HG02642 (cell line): ENCODE measurements around the gene DERA.
A peak's percentile ranks its signal among the peaks of the same experiment; 100 is the strongest.
"Not testable (repeated sequence)": the region's sequence is repeated elsewhere in the genome, so short reads cannot be mapped to it uniquely, and the experiment has no call there.

Experiments used
- ATAC-seq: cut with Tn5 transposase; IDR thresholded peaks from one replicate; pipeline ENCODE4 v1.9.1; 2021; ENCODE audit warnings: mild to moderate bottlenecking; ENCODE audit not compliant: unreplicated experiment, poor library complexity

DERA gene

GRCh38 chr12:15899282-15899870, 11.8 kb upstream of the DERA start:
- ATAC-seq: no peak

GRCh38 chr12:15904378-15904920, 6.7 kb upstream of the DERA start:
- ATAC-seq: no peak

GRCh38 chr12:15910468-15910863, 666 bp upstream of the DERA start:
- ATAC-seq: no peak

GRCh38 chr12:15911931-15912330, 799 bp downstream of the DERA start:
- not testable (repeated sequence) for ATAC-seq

GRCh38 chr12:15914131-15914530, 3.0 kb downstream of the DERA start:
- not testable (repeated sequence) for ATAC-seq

- ATAC-seq: no peak
These were observed 6.9 kb downstream of the DERA start for GRCh38 chr12:15918066-15918465.

- ATAC-seq: no peak
These were observed 8.3 kb downstream of the DERA start for GRCh38 chr12:15919418-15919817.

GRCh38 chr12:15924956-15925355, 13.8 kb downstream of the DERA start:
- no peak for ATAC-seq

GRCh38 chr12:15928346-15928745, 17.2 kb downstream of the DERA start:
- no peak for ATAC-seq

GRCh38 chr12:15928870-15929571, 17.9 kb downstream of the DERA start:
- ATAC-seq: no peak

- peak; percentile 53 for ATAC-seq
These were observed 20.5 kb downstream of the DERA start for GRCh38 chr12:15931590-15932053.

GRCh38 chr12:15932327-15932726, 21.2 kb downstream of the DERA start:
- no peak for ATAC-seq

- no peak for ATAC-seq
These were observed 21.8 kb downstream of the DERA start for GRCh38 chr12:15932971-15933370.

GRCh38 chr12:15933751-15934150, 22.6 kb downstream of the DERA start:
- ATAC-seq: no peak

GRCh38 chr12:15936751-15937150, 25.6 kb downstream of the DERA start:
- ATAC-seq: no peak

GRCh38 chr12:15937902-15938301, 26.8 kb downstream of the DERA start:
- no peak for ATAC-seq

GRCh38 chr12:15939111-15939510, 28.0 kb downstream of the DERA start:
- no peak for ATAC-seq

- no peak for ATAC-seq
These were observed 31.3 kb downstream of the DERA start for GRCh38 chr12:15942475-15942874.

GRCh38 chr12:15943519-15943918, 32.4 kb downstream of the DERA start:
- ATAC-seq: not testable (repeated sequence)

- not testable (repeated sequence) for ATAC-seq
These were observed 37.3 kb downstream of the DERA start for GRCh38 chr12:15948461-15948860.

- ATAC-seq: no peak
These were observed 44.1 kb downstream of the DERA start for GRCh38 chr12:15955281-15955680.

GRCh38 chr12:15956010-15956409, 44.9 kb downstream of the DERA start:
- no peak for ATAC-seq
